Measurements from ENCODE around the gene NPPC.
"Not testable (repeated sequence)": the region's sequence is repeated elsewhere in the genome, so short reads cannot be mapped to it uniquely, and the experiment has no call there.

The NPPC gene

DNA sequence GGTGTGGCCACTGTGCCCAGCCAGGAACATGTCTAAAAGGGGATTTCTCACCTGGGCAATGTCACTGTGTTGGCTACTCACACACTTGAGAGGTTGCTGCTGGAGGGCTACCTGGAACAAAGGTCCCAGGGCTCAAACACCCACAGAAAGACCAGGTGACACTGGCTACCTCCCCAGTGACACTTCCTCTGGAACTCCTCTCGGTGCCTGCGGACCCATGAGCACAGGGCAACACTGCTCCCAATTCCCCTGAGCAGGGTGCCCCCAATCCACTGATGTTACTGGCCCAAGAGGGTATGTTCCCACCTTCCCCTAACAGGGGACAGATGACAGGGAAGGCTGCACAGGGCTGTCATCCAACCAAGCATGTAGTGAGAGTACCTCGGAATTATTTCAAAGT is 5.8 kb downstream of the NPPC start:
- DNase-seq (ENCODE audit: low read depth in 2 of 2): no peak

GRCh38 chr2:231919341-231920035 is 6.7 kb downstream of the NPPC start:
- no peak for DNase-seq (ENCODE audit: low read depth in 2 of 2)

GRCh38 chr2:231918501-231919330 is 7.5 kb downstream of the NPPC start:
- no peak for DNase-seq (ENCODE audit: low read depth in 2 of 2)

DNA sequence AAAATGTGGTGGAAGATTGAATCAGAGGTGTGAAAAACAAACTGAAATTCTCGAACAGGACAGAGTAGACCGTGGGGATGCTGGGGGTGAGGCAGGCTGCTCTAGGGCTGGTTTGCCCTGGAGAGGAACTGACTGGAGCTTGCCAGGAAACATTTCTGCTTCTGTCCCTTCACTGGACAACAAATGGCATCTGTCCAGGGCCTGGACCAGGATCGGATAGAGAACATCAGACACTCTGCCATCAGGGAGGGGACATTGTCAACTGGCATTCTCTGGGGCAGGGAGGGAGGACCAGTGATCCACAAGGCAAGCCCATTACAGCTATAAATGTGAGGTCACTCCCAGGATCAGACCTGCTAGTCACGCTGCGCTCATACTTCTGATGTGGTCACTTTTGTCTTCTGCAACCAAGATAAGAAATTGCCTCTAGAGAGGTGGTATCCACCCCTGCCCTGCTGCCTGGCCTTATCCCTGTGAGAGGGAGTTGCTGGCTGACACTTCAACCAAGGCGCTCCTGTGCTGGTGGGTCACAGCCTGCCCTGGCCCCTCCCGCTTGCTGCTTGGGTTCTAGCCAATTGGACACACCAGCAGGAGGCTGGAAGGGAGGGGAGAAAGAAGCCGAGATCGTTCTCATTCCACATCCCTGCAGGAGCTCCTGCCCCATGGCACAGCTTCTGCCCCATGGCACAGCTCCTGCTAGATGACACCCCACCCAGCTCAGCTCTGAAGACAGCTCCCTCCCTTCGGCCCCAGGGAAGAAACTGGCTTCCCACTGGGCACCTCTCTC is 8.7 kb downstream of the NPPC start:
- DNase-seq (ENCODE audit: low read depth in 2 of 2): no peak

DNA sequence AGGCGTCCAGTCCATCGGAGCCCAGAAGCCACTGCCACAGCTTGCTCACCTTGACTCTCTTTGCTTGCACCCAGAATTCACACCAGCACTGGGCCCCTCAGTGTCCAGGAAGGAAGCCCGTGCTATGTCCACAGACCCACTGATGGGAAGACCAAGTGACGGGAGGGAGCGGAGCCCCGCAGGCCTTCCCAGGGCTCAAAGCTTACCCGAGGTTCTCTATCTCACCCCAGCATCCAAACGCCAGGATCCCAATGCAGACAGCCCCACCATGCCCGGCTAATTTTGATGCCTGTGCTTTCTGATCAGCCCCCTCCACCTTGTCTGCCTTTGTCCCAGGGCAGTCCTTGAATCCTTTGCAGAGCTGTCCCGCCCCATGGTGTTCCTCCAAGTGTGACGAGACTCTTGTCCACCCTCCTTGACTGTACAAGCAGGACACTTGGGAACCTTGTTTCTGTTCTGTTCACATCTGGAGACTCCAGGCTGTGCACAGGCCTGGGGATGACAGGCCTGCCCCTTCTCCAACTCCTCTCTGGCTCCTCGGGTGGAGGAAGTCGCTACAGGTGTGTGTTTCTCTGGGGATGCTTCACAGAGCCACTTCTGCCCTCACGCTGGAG is 12.0 kb downstream of the NPPC start:
- no peak for DNase-seq (ENCODE audit: low read depth in 2 of 2)

GRCh38 chr2:231911381-231911780 is 14.8 kb downstream of the NPPC start:
- no peak for DNase-seq (ENCODE audit: low read depth in 2 of 2)

DNA sequence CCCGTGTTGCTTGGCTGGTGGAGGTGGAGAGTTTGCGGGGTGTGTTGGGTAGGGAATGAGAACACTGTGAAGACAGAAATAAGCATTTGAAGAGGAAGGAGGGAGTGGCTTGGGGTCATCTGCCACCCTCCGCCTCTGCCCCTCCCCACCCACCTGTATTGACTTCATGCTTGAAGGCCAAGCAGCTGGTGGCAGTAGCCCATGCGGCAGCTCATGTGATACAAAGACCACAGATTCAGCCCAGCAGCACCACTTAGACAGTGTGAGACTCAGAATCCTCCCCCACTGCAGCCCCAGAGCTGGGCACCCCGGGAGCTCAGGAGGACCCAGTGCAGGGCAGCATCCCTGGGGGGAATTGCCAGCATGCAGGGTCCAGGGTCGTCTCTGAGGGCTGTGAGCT is 15.4 kb downstream of the NPPC start:
- no peak for DNase-seq (ENCODE audit: low read depth in 2 of 2)

- DNase-seq (ENCODE audit: low read depth in 2 of 2): not testable (repeated sequence)
Observed at GRCh38 chr2:231910161-231910560, 16.0 kb downstream of the NPPC start.

DNA sequence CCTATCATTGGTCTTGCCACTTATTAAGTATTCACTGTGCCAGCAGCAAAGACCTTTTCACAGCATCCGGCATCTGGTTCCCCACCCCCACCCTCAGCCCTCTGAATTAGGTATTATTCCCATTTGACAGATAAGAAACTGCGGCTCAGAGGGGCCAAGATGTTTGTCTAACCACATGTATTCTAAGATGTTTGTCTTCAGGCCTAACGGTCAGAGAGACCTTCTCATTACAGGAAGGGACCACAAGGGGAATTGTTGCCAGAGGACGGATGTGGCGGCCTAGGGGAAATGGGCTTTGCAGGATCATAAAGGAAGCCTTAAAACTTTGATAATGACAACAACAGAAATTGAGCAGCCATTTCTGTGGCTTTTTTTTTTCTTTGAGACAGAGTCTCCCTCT is 16.6 kb downstream of the NPPC start:
- DNase-seq (ENCODE audit: low read depth in 2 of 2): no peak

GRCh38 chr2:231908584-231908983 is 17.6 kb downstream of the NPPC start:
- no peak for DNase-seq (ENCODE audit: low read depth in 2 of 2)

- no peak for DNase-seq (ENCODE audit: low read depth in 2 of 2)
Observed at GRCh38 chr2:231907765-231908164, 18.4 kb downstream of the NPPC start.

DNA sequence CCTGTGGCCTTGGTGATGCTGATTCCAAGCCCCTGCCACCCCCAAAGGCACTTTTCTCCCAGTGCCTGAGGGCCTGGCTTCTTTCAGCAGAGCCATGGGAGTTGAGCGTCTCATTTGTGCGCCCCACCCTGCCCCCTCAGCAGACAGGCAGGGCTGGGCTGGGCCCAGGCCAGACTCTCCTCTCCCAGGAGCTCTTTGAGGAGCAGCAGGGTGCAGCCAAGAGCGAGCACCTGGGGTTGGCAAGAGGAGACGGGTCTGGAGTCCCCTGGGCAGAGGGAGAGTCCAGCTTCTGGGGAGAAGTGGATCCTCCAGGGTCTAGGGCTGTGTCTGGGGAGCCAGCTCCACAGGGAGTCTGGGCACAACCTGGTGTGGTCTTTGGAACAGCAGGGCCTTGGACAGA is 21.2 kb downstream of the NPPC start:
- no peak for DNase-seq (ENCODE audit: low read depth in 2 of 2)

GRCh38 chr2:231904161-231904611 is 22.0 kb downstream of the NPPC start:
- DNase-seq (ENCODE audit: low read depth in 2 of 2): no peak

- no peak for DNase-seq (ENCODE audit: low read depth in 2 of 2)
Observed at GRCh38 chr2:231902598-231902997, 23.6 kb downstream of the NPPC start.

- no peak for DNase-seq (ENCODE audit: low read depth in 2 of 2)
Observed at GRCh38 chr2:231900972-231901371, 25.2 kb downstream of the NPPC start.

GRCh38 chr2:231900486-231900942 is 25.7 kb downstream of the NPPC start:
- DNase-seq (ENCODE audit: low read depth in 2 of 2): no peak

- DNase-seq (ENCODE audit: low read depth in 2 of 2): no peak
Observed at GRCh38 chr2:231894566-231895380, 31.4 kb downstream of the NPPC start.

GRCh38 chr2:231891514-231891905 is 34.7 kb downstream of the NPPC start:
- no peak for DNase-seq (ENCODE audit: low read depth in 2 of 2)

DNA sequence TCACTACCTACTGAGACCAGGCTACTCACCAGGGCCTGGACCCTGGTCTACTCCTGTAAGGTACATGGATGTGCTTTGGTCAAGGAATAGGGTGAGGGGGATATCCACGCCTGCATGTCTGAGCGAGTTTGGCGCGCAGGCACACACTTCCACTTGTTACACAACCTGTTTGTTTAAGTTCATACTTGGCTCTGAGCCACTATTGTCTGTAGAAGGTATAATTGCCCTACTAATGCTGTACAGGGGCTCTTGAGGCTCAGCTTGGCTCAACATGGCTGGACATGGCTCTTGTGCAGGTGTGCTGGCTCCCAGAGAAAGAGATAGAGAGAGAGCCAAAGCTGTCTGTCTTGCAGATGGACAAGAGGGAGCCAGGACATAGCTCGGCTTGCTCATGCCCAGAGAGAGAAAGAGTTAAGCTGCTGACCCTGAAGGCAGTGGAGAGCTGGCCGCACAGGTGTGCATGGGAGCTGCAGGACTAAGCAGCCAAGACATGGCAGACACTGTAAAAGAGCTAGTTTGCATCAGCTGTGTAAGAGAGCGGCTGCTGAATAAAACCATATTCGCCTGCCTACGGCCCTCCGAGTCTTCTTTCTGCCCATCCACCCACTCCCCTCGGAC is 35.2 kb downstream of the NPPC start:
- no peak for DNase-seq (ENCODE audit: low read depth in 2 of 2)

GRCh38 chr2:231887756-231888155 is 38.4 kb downstream of the NPPC start:
- DNase-seq (ENCODE audit: low read depth in 2 of 2): no peak

Measured in fibroblast of skin of left biceps (primary cell).